HepG2 (cell line): ENCODE data around the gene ACOXL. TPM values are rescaled to one million over a fixed set of nuclear protein-coding genes. Genes with fewer than 3 reads are reported as not detected.

Source experiments
- CCDC6 ChIP-seq: sonication (generic); formaldehyde crosslinking; IDR thresholded peaks from 2 replicates; pipeline ENCODE4 v1.8.1; 2022; ENCODE audit warnings: mild to moderate bottlenecking, missing genetic modification reagents, moderate library complexity
- ERF ChIP-seq: IDR thresholded peaks from 2 replicates; pipeline ENCODE4 v1.6.1; 2018; ENCODE audit warnings: missing biosample characterization, missing genetic modification reagents
- FOXO4 ChIP-seq: sonication (generic); formaldehyde crosslinking; conservative IDR thresholded peaks from 2 replicates; pipeline ENCODE4 v1.8.1; 2023; ENCODE audit warnings: missing genetic modification reagents
- HMGA1 ChIP-seq: sonication (generic); formaldehyde crosslinking; conservative IDR thresholded peaks from 2 replicates; pipeline ENCODE4 v1.4.0; 2020; ENCODE audit warnings: missing genetic modification reagents
- HOXA5 ChIP-seq: sonication (generic); formaldehyde crosslinking; IDR thresholded peaks from 2 replicates; pipeline ENCODE4 v1.4.0; 2020; ENCODE audit warnings: missing genetic modification reagents
- KDM3A ChIP-seq: IDR thresholded peaks from 2 replicates; pipeline ENCODE4 v1.6.1; 2018; ENCODE audit warnings: low read depth, missing compliant biosample characterization
- LRRFIP1 ChIP-seq: sonication (generic); formaldehyde crosslinking; conservative IDR thresholded peaks from 2 replicates; pipeline ENCODE4 v1.4.0; 2020; ENCODE audit warnings: missing genetic modification reagents
- MAFK ChIP-seq, 2 experiments: IDR thresholded peaks in 1 of 2; conservative IDR thresholded peaks in 1 of 2; 2 replicates each; pipeline ENCODE4 v1.6.1; 2011; ENCODE audit warnings: improper control_type of control experiment in 2 of 2, low read length in 2 of 2
- MED13 ChIP-seq: sonication (generic); formaldehyde crosslinking; IDR thresholded peaks from 2 replicates; pipeline ENCODE4 v1.5.0; 2020; ENCODE audit warnings: missing genetic modification reagents
- MTA3 ChIP-seq: sonication (generic); formaldehyde crosslinking; IDR thresholded peaks from 2 replicates; pipeline ENCODE4 v1.4.0; 2020; ENCODE audit warnings: missing genetic modification reagents
- MTERF4 ChIP-seq: sonication (generic); formaldehyde crosslinking; IDR thresholded peaks from 2 replicates; pipeline ENCODE4 v1.8.0; 2023; ENCODE audit warnings: mild to moderate bottlenecking, missing genetic modification reagents
- PTBP1 ChIP-seq: fragments of 200-400 bp; formaldehyde crosslinking; IDR thresholded peaks from 2 replicates; pipeline ENCODE4 v1.6.1; 2018; ENCODE audit warnings: low read length, low read depth; ENCODE audit not compliant: poor library complexity, severe bottlenecking
- SIX1 ChIP-seq: sonication (generic); formaldehyde crosslinking; IDR thresholded peaks from 2 replicates; pipeline ENCODE4 v1.4.0; 2020; ENCODE audit warnings: missing genetic modification reagents, borderline replicate concordance
- ZFP62 ChIP-seq: sonication (generic); formaldehyde crosslinking; IDR thresholded peaks from 2 replicates; pipeline ENCODE4 v1.4.0; 2020; ENCODE audit warnings: missing genetic modification reagents
- ZNF138 ChIP-seq: sonication (generic); formaldehyde crosslinking; IDR thresholded peaks from 2 replicates; pipeline ENCODE4 v1.5.0; 2020; ENCODE audit warnings: mild to moderate bottlenecking, low read depth, missing genetic modification reagents
- ZNF343 ChIP-seq: sonication (generic); formaldehyde crosslinking; IDR thresholded peaks from 2 replicates; pipeline ENCODE4 v1.4.0; 2020; ENCODE audit warnings: mild to moderate bottlenecking, missing genetic modification reagents
- ZNF350 ChIP-seq: sonication (generic); formaldehyde crosslinking; IDR thresholded peaks from 2 replicates; pipeline ENCODE4 v1.4.0; 2020; ENCODE audit warnings: mild to moderate bottlenecking, low read depth, missing genetic modification reagents, borderline replicate concordance
- ZNF503 ChIP-seq: sonication (generic); formaldehyde crosslinking; IDR thresholded peaks from 2 replicates; pipeline ENCODE4 v1.4.0; 2020; ENCODE audit warnings: missing genetic modification reagents
- ZSCAN5A ChIP-seq: sonication (generic); formaldehyde crosslinking; IDR thresholded peaks from 2 replicates; pipeline ENCODE4 v1.8.0; 2022; ENCODE audit warnings: mild to moderate bottlenecking, missing genetic modification reagents, borderline replicate concordance
- polyA plus RNA-seq, 8 experiments: library from polyadenylated mRNA; depleted of rRNA in 3 of 8; stranded (reverse) in 7 of 8; unstranded in 1 of 8; fragments of >200 nt; fragmentation: Illumina TruSeq in 4 of 8; extraction: Trizol in 4 of 8; gene quantifications; 2 replicates each; pipeline versions ENCODE4 v1.2.1 to v1.2.3, GENCODE V29; 2011 to 2016; ENCODE audit warnings: low read depth in 4 of 8, missing spikeins in 1 of 8, mixed read lengths in 1 of 8; ENCODE audit not compliant: insufficient read depth in 1 of 8
- total RNA-seq, 5 experiments: library from RNA; depleted of rRNA; stranded (reverse); fragments of >200 nt; fragmentation: Illumina TruSeq; extraction: Trizol; gene quantifications; 2 replicates each; pipeline ENCODE4 v1.2.3, GENCODE V29; 2016; ENCODE audit warnings: low read depth in 1 of 5

ACOXL gene
- total and polyA plus RNA-seq, 2 of the 13 experiments (the other 11 are each of a cell fraction or from before 2014, with no cell fraction given): not detected

- TF ChIP-seq ERF: no peak; the same call in none of the 2 replicates
- TF ChIP-seq FOXO4 (CRISPR knock-in tag): peak; percentile 97; the same call in 1 of the 2 replicates
- no peak for TF ChIP-seq ZFP62 (CRISPR knock-in tag)
- TF ChIP-seq HMGA1: no peak
- 0 out of 2 replicates have a peak, but pooled peaks have one; percentile 39 for TF ChIP-seq ZNF343 (CRISPR knock-in tag)
- TF ChIP-seq MAFK (conservative IDR thresholded peaks at IDR 0.05 in 1 of 2, IDR thresholded peaks at IDR 0.05 in 1 of 2; ENCODE audit: low read length in 2 of 2): no peak
- TF ChIP-seq HOXA5: peak; percentile 16; the same call in 1 of the 2 replicates
- TF ChIP-seq PTBP1: no peak
- TF ChIP-seq MTERF4 (CRISPR knock-in tag): 0 out of 2 replicates have a peak, but pooled peaks have one; percentile 12
- TF ChIP-seq MED13 (CRISPR knock-in tag): no peak
- 0 out of 2 replicates have a peak, but pooled peaks have one; percentile 16 for TF ChIP-seq CCDC6
- peak; percentile 32; the same call in 1 of the 2 replicates for TF ChIP-seq ZNF138 (CRISPR knock-in tag)
- TF ChIP-seq KDM3A (CRISPR knock-in tag): no peak
- TF ChIP-seq MTA3 (CRISPR knock-in tag): no peak
- TF ChIP-seq ZSCAN5A: no peak
- TF ChIP-seq LRRFIP1 (CRISPR knock-in tag): no peak
- no peak for TF ChIP-seq SIX1 (CRISPR knock-in tag)
- TF ChIP-seq ZNF503 (CRISPR knock-in tag): peak; percentile 33; the same call in 1 of the 2 replicates
- TF ChIP-seq ZNF350: peak; percentile 30
Observed at GRCh38 chr2:111121828-111122630, 389.7 kb downstream of the ACOXL start (continued).
